CD4-positive, alpha-beta T cell treated with Interleukin-10 for 1 hour (primary cell): Measurements from ENCODE around the gene ASPRV1.

ENCODE experiments used
- DNase-seq: peaks from one replicate; pipeline ENCODE4 v3.0.0-alpha.2; 2020

ASPRV1 gene

DNA sequence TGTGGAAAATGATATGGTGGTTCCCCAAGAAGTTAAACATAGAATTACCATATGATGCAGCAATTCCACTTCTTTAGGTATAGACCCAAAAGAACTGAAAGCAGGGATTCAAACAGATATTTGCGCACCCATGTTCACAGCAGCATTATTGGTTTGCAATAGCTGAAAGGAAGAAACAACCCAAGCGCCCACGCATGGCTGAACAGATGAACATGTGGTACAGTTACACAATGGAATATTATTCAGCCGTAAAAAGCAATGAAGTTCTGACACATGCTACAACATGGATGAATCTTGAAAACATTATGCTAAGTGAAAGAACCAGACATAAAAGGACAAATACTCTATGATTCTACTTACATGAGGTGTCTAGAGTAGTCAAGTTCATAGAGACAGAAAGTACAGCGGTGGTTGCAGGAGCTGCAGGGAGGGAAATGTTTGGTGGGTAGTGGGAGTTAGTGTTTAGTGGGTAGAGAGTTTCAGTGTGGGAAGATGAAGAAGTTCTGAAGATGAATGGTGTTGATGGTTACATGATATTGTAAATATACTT is 26.7 kb upstream of the ASPRV1 start:
- DNase-seq = no peak

DNA sequence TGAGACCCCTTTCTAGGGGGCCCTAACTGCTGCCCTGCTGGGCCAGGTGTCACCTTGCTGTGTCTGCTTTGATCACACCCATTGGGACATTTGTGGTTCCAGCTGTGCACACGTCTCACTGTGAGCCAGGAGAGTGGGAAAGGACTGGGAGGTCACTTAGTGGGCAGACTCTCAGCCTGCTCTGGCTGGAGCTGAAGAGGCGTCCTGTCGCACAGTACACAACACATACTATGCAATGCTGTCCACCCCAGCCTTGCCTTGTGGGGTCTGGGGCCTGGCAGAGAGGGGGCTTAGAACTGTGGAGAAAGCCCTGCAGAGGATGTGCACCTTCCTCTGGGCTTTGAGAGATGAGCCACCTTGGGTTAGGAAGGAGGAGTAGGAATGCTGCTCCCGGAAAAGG is 25.3 kb upstream of the ASPRV1 start:
- no peak for DNase-seq

DNA sequence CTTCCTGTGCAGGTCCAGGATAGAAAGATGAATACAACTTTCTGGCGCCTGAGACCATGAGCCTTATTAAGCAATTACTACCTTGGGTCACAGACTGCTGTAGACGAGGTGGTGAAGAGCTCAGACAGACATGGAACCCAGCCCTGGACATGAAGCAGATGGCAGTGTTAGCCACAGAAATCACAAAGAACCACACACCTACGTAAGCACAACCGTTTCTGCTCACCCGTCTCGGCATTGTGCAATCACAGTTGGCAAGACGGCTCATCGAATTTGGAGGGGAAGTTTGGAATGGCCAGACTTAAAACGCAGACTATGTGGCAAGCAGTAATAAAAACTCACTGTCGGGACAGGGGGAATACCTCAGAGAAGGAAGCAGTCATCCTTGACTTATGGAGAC is 24.3 kb upstream of the ASPRV1 start:
- peak; percentile 14 for DNase-seq

DNA sequence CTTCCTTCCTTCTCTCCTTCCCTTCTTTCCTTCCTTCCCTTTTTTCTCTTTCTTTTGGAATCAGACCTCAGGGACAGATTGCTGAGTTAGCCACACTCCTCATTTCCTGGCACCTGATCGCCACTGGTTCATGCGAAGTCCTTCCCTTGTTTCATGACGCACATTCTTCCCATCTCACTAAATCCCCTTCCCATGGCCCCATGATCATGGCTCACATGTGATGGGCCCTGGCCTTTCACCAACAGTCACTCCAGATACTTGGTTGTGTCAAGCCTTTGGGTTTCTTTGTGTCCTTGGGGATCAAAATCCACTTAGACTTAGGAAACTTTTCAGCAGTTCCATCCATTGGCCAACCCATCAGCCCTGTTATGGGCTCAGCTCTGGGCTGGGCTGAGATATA is 23.8 kb upstream of the ASPRV1 start:
- no peak for DNase-seq

DNA sequence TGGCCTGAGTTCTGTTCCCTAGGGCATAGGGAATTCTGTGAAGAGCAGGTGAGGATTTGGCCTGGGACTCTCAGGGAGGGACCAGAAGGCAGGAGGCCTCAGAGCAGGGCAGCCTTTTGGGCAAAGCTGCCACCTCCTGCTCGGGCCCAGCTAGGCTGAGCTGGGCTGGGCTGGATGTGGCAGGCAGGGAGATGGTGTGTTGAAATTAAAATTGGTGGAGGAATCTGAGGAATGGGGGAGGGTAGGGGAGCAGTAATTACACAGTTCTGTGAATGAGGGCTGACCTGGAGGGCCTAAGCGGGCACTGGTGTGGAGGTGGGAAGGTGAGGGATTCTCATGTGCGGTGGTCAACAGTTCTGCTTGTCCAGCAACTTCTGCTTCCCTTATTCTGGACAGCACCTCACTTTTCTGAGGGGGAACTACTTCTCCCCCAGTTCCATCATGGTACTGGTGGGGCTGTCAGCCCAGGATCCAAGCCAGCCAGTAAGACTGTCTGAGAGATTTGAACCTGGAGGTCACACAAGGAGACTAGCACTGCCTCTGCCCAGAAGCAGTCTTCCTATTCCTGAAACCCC is 22.0 kb upstream of the ASPRV1 start:
- no peak for DNase-seq

DNA sequence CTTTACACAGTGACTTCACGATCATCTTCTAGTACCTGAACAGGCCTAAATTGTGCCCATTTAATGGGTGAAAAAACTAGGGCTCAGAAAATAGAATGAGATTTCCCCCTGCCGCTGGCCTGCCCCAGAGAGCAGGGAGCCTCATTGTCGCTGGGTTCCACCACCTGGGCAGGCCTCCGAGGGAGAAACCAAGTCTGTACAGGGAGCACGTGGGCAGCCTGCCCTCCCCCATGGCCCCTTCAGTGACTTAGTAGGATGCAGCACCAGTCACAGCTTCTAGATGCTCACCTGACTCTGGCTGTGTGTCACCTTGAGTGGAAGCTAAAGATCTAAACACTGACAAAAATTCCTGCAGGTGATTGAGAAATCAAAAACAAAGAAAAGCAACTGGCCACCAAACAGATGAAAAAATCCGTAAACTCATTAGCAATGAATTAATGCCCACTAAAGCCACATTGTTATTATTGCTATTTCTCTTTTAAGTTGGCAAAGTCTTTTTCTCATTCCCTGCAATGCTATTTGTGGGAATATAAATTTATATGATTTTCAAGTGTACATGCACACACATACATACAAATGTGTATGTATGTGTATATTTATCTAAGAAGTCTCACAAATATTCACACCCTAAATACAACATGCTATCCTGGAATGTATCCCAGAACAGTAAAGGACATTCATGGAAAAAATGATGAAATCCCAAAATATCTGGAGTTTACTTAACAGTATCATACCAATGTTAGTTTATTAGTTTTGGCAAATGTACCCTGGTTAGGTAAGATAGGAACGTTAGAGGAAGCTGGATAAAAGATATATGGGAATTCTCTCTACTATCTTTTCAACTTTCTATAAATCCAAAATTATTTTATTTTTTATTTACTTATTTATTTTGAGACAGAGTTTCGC is 18.7 kb upstream of the ASPRV1 start:
- no peak for DNase-seq

DNA sequence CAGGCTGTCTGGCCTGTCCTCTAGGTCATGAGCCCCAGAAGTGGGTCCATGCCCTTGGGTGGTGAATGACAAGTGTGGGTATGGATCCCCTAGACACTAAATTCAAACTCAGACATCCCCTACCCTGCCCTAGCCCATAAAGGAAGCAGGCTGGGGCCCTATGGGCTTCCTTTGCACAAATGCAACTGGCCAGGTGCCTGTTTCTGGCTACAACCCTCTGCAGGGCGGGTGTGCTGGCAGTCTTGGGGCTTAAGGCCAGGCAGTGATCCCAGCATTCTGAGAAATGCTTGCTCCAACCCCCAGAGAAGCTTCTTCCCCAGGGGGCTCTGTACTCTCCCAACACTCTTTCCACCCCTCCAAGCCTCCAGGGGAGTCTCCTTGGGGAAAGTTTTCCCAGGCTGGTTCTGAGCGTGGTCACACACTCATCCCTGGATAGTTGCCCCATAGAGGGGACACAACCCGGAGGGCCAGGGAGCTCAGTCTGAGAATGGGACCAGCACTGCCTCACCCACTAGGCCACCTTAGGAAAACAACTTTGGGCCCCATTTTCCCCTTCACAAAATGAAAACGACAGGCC is 16.6 kb upstream of the ASPRV1 start:
- DNase-seq = no peak

DNA sequence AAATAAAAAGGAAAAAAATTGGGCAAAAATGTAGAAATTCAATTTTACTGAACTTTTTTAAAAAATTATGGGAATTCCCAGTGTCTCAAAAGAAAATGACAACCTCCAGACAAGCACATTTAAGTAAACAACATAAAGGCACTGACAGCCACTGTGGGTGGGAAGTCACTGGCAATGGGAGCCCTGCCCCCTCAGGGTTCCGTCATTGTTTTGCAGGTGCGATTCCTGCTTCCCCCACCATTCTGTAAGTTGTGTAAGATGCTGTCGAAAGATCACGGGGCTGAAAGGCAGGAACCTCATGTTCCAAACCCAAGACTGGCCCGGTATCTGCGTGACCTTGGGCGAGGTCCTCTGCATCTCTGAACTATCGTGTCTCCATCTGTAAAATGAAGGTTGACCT is 15.8 kb upstream of the ASPRV1 start:
- no peak for DNase-seq

DNA sequence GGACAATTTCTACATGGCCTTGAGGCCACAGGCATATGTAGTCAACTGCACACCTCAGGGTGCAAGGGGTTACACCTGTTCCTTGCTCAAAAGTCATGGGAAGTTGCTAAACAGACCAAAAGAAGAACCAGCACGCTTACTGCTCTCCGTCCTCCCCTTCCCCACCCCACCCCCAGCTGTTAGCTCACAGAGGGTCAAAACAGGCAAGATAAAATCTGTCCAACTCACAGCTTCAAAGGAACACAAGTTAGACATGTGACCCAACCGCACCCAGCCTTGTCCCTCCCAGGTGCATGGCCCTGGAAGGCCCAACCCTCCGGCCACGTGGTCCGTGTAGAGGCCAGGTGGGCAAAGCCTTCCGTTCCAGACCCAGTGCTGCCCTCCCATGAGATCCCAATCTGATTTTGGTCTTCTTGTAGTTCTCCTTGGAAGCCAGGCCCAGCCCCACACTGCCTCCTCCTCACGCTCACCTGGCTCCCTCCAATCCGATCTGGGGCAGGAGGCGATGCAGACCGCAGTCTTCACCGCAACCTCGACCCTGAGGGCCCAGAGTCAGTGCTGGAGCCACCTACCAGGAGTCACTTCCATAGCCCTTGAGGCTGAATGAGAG is 14.5 kb upstream of the ASPRV1 start:
- DNase-seq = no peak

DNA sequence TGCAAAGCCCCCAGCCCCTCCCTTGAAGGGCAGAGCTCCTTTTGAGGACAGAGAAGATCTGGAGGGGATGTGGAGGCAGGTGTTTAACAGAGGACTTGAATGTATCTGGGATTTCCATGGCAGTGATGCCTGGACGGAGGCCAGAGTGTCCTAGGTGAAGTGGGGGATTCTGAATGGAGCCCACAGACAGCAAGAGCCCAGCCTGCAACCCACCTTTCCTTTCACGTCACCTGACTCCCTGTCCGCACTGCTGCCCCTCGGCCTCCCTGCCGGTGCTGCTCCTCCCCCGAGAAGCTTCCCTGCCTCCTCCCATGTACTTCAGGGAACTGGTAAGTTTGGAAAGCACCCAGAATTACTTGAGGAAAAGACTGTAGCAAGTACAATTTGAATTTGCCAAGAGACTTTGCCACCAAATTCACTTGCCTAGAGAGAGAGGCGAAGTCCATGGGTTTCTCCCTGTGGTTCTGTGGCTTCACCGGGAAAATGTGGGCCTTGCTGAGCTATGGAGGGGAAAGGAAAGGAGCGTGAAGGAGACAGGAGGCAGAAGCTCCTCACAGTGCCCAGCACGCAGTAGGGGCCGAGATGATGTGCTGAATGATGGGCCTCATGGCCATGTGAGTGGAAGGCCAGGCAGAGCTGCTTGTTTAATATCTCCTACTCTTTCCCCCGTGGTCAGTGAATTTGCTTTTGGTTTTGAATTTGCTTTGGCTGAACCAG is 13.9 kb upstream of the ASPRV1 start:
- no peak for DNase-seq

DNA sequence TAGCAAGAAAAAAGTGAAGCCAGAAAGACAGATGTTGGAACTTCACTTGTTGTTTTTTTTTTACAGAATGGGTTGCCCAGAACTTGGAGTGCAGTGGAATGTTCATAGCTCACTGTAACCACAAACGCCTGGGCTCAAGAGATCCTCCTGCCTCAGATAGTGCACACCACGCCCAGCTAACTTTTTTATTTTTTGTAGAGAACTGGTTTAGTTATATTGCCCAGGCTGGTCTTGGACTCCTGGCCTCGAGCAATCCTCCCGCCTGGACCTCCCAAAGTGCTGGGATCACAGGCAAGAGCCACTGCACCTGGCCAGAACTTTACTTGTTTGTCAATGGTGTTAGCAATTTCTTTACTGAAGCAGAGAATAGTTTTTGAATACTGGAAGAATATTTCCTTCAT is 11.9 kb upstream of the ASPRV1 start:
- no peak for DNase-seq

DNA sequence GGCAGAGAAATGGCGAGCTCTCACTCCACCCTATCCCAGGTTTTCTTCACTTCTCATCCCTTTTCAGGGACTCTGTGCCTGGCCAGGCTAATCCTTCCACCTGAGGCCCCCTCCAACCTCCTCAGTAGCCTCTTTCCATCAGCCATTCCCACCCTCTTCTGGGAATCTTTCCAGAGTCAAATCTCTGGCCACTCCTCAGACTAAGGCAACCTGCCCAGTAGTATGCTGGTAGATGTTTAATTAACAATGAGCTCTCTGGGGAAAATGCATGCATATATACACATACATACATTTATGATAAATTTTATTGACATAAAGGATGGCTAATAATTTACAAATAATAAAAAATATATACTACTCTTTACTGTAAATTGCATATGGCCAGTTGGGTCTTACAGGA is 11.4 kb upstream of the ASPRV1 start:
- DNase-seq = no peak

DNA sequence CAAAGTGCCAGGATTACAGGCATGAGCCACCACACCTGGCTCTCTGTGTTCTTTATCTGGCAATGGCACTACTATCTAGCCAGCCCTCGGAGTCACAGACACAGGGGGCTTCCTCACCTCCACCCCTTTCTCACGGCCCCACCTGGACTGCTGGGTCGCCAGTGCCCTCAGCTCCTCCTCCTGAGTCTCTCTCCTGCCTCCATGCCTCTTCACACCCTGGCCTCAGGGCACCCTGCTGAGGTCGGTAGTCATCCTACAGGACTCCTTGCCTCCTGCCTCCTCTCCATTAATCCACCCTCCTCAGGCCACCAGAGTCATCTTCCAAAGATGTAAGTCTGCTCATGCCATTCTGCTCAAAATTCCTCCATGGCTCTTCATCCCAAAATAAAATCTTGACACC is 8.6 kb upstream of the ASPRV1 start:
- no peak for DNase-seq

DNA sequence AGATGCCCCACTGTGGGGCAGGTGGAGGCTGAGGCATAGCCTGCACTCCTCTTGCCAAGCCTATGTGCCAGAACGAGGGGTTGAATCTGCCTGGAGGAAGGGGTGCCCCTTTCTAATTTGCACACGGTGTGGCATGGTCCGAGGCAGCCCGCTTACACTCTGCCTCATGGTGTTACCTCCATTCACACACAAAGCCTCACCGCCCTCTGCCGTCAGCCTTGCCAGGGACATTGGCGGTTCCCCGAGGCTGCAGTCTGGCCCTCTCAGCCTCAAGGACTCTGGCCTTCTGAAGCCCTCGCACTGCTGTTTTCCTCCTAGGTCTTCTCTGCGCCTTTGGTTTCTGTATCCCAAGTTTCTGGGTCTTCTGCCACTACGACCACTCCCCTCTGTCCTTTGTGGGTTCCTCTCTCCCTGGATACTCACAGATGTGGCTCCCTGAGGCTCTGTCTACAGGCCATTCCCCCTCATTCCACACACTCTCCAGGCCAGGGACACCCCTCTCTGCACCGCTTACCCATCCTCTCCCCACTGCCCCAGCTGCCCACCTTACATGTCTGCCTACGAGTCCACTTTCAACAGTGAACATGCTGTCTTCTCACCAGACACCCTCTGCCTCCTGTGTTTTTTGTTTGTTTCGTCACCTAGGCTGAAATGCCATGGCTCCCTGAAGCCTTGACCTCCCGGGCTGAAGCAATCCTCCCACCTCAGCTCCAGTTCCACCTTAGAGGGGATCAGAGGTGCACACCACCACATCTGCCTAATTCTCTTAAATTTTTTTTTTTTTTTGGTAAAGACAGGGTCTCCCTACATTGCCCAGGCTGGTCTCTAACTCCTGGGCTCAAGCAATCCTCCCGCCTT is 7.9 kb upstream of the ASPRV1 start:
- no peak for DNase-seq

DNA sequence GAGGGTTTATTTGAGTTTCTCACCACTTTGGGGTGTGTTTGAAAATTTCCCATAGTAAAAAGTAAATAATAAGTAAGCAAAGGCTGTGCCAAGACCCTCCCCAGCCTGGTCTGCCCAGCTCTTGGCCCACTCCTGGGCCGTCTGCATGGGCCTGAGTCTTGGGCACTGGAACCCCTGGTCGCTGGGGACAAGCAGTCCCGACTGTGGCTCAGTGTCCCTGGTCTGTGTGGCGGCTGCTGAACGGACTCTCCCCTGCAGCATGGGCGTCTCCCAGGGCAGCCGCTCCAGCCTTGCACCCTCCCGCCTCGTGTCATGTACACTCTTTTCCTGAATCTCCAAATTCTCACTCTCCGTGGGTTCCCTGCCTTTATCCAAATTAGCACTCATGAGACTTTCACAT is 7.2 kb upstream of the ASPRV1 start:
- no peak for DNase-seq

DNA sequence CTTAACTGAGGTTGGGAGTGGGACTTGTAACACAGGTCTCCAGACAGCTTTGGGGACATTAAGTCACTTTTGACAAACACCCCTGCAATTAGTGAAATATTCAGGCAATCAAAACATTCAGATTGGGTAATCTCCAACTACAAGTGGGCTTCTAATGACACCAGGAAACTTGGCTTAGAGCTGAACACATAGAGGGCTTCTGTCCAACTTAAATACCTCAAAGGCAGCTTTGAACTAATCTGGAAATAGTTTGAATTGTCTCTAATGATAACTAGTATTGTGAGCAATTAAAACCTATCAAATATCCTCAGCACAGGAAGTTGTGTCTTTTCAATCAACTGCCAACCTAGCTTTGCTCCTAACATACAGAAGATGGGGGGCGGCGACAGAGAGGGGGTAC is 5.1 kb upstream of the ASPRV1 start:
- no peak for DNase-seq

DNA sequence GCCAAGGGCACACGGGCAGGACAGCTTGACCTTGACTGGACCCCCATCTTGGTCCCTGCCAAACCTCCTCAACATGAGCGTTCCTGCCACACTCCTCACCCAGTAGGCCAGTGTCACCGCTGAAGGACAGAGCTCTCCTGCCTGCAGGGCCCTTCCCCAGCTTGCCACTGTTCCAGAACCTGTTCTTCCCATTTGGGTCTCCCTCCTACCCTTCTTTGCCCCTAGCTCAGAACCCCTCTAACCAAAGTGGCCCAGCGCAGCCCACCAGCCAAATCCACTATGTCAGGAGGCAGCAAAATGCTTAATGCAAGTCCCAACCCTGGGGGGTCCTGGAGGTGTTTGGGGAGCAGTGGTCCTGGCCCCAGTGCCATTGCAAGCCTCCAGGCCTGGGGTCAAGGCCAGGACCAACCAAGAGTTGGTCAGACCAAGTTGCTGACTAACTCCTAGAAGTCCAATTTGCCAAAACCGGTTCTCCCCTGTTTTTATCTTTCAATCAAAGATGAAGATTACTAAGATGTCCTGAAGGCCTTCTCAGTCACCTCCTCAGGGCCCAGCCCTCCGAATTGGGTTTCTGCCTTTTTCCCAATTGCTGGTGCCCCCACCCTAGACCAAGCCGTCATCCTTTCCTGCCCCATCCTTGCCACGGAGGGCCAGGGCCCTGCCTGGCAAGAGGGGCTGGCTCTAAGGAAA is 4.5 kb upstream of the ASPRV1 start:
- DNase-seq = no peak

DNA sequence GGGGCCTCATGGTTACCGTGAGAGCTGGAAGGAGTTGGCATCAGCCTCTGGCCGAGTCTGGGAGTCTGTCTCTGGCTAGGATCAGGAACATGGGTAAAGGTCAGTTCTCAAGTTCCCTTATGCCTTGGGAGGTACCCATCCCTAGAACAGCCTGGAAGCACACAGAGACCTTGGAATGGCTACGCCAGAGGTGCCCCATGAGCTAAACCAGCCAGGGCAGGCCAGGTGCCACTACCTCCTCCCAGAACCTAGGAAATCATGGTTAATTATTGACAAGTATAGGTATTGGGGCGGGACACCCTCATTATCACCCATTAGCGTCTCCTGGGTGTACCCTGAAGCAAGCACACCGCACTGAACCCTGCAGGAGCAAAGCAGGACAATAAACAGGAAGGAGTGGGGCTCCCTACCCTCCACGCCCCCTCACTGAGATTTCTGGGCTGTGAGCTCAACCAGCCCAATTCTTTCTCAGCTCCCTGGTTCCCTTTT is 3.0 kb upstream of the ASPRV1 start:
- no peak for DNase-seq

DNA sequence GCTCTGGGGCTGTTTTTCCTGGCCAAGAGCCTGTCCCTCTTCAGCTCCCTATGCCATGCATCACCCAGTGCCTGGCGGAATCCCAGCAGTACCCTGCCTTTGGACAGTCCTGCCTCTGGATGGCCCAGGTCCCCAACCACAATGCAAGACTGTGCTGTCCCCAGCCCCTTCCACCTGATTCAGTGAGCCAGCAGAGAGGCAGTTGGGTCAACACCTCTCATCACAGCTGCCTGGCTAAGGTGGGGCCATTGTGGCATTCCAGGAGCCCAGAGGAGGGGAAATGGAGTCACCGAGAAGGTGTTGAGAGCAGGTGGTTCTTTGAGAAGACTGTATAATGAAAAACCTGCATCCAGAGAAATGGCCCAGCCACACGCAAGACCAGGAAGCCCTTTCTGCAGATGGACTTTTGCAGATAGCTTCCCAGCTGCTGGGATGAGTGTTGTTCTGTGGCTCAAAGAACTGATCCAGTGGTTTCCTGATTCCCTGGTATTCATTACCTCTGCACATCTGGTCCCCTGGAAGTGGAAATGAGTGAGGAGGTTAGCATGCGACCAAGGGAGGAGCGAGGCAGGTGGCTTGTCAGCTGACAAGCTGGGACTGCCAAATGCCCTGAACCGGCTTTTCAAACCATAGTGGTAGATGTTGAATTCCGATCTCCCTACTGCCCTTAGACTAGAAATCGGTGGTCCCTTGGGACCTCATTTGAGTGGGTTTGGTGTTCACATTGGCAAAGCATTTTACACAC is 1.7 kb upstream of the ASPRV1 start:
- no peak for DNase-seq

DNA sequence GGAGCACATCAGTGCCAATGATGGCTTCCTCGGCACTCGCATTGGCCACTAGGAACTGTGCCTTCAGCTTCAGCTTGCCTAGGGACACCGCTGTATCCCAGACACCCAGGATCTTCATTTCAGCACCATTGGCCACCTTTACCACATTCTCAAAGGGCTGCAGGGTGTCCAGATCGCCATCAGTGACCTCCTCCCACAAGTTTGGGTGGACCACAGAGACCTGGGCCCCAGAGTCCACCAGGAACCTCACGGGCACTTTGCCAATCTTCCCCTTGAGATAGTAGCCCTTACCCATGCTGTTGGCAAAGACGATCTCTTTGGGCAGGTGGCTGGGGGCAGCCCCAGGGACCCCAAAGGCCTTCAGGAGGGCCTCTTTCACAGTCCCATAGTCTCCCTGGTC is 610 bp downstream of the ASPRV1 start:
- no peak for DNase-seq
